AG04450 (cell line): ENCODE results near the gene KCTD7. TPM values are rescaled to one million over a fixed set of nuclear protein-coding genes. Genes with fewer than 3 reads are reported as not detected.
"Not testable (repeated sequence)": the region's sequence is repeated elsewhere in the genome, so short reads cannot be mapped to it uniquely, and the experiment has no call there.

Source experiments
- CTCF ChIA-PET: fragments of 300-600, 350-600 bp; formaldehyde crosslinking; extraction: SDS; loops from one replicate; lab custom pipeline; 2022; ENCODE audit warnings: antibody characterized with exemption, inconsistent platforms; lab: Charles Lee
- POLR2A ChIA-PET: fragments of 350-600 bp; formaldehyde crosslinking; extraction: SDS; loops from one replicate; lab custom pipeline; 2021; ENCODE audit warnings: antibody characterized with exemption, inconsistent platforms; lab: Yijun Ruan, JAX
- DNase-seq: peaks from one replicate; pipeline ENCODE4 v3.0.0-alpha.2; 2011; ENCODE audit warnings: low read depth, low spot score
- H3K27ac ChIP-seq: one replicate; pipeline ENCODE4 v1.5.1; 2012; ENCODE audit warnings: low read depth, low read length, control low read depth
- H3K27me3 ChIP-seq: one replicate; pipeline ENCODE4 v1.6.0; 2012; ENCODE audit warnings: low read length; ENCODE audit not compliant: control insufficient read depth, insufficient read depth
- H3K4me3 ChIP-seq: 2 replicates; pipeline ENCODE4 v1.5.1; 2011; ENCODE audit warnings: mild to moderate bottlenecking, low read depth, low read length, control low read depth
- H3K9me3 ChIP-seq: 2 replicates; pipeline ENCODE4 v1.5.1; 2012; ENCODE audit warnings: low read length; ENCODE audit not compliant: control insufficient read depth, insufficient read depth
- CTCF ChIP-seq: IDR thresholded peaks from 2 replicates; pipeline ENCODE4 v1.5.1; 2011; ENCODE audit warnings: low read depth, low read length, control low read depth, inconsistent platforms
- polyA plus RNA-seq: library from polyadenylated mRNA; depleted of rRNA; stranded (reverse); fragments of >200 nt; gene quantifications from 2 replicates; pipeline ENCODE4 v1.2.3, GENCODE V29; 2011

Gene KCTD7
- polyA plus RNA-seq, 1 experiment, result 14.7 TPM

DNA sequence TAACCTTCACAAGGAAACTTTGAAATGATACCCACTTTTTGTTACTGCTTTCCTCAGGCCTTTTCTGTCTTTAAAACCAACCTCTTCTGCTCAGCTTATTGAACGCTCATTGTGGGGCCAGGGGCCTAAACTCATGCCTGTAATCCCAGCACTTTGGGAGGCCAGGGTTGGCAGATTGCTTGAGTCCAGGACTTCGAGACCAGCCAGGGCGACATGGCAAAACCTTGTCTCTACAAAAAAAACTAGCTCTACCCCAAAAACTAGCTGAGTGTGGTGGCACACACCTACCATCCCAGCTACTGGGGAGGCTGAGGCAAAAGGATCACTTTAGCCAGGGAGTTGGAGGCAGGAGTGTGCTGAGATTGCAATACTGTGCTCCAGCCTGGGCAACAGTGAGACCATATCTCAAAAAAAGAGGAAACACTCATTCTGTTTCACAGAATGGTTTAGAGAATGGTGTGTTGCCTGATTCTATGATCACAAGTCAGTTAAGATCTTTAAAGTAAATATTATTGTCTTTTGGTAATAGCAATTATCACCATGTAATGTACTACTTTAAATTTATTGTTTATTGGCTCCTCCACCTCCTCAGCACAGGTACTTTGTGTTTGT lies 51.1 kb downstream of the KCTD7 start:
- POLR2A ChIA-PET, result no interaction called here
- Histone ChIP-seq H3K27ac (no peak overlapping the region), H3K9me3 (no peaks in the 10 kb centered on the region; the same call in 1 of the 2 replicates), H3K4me3 (no peak overlapping the region), H3K27me3 (no peaks in the 10 kb centered on the region)
- no peak for DNase-seq
- no peak for TF ChIP-seq CTCF
- CTCF ChIA-PET, result no interaction called here

DNA sequence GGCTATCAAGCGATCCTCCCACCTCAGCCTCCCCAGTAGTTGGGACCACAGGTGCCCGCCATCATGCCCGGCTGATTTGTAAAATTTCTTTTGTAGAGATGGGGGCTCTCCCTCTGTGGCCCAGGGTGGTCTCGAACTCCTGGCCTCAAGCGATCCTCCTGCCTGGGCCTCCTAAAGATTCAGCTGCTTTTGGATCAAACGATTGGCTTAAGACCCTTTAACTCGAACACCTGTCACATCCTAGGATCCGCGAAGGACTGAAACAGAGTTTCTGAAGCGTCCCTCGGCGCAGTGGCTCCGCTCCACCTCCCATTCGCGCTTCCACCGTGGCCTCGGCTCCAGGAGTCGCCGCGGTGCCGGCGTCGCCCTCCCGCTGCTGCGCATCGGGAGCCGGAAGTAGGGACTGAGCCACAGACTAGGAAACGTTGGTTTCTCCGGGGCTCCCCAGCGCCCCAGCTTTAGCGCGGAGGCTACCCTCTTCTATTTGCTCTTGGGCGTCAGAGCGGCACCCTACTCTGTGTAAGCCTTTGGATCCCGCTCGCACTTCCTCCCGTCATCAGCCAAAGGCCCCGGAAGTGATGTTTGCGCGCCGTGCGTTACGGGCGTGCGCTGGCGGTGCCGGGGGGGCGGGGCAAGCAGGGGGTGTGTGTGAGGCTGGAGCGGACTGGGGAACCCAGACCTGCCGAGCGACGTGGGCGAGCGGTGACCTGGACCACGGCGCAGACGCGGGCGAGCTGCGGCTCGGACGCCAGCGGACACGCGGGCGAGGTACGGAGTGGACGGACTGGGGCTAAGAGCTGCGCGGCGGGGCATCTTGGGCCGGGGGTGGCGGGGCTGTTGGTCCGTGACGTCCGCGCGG lies 53.0 kb downstream of the KCTD7 start:
- ChIA-PET CTCF (no interaction called here), POLR2A (interaction anchor here (0.6 to 1.6 kb wide), 3 partner anchors 28 to 94 kb away, joined by 3 to 5 read pairs (median 3); no protein-coding TSS in a partner anchor)
- H3K27ac ChIP-seq, result peak overlapping the region; percentile 96
- peak overlapping the region; percentile 86 for H3K4me3 ChIP-seq
- H3K9me3 ChIP-seq, result no peaks in the 10 kb centered on the region; the same call in 1 of the 2 replicates
- DNase-seq, result peak; percentile 78
- TF ChIP-seq CTCF, result no peak
- H3K27me3 ChIP-seq, result no peaks in the 10 kb centered on the region

DNA sequence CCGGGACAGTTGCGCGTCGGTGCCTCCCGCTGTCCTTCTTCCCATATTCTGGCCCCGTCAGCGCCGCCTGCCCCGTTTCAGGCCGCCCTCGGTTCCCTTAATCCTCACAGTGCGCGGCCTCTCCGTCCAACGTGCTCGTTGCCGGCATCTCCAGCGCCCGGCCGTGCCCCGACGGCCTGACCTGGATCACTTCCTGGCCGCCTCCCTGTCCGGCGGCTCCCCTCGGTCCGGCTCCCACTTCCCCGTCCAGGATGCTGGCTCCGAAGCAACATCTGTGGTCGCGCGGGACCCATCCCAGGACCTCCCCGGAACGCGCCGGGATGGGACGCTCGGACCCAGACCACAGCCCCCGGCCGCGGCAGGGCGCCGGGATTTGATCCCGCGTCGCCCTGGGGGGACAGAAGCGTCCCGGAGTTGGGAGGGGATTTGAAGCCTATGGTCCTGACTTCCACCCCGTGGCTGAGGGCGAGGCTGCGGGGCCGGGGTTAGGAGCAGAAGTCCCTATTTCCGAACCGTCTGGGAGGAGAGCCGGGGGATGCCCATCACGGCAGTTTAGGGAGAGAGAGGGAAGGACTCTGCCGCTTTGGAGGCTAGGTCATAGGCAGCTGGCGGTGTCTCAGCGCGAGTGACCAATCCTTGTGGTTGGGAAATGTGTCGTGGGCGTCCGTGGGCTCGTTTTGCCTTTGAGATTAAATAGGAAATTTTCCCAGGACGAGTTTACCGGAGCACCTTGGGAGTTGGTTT lies 53.8 kb downstream of the KCTD7 start:
- H3K27ac ChIP-seq, result peak overlapping the region; percentile 68
- no peak for TF ChIP-seq CTCF
- H3K27me3 ChIP-seq, result no peaks in the 10 kb centered on the region
- DNase-seq, result no peak
- POLR2A ChIA-PET, result interaction anchor here (1.6 kb wide), 1 partner anchor 29 kb away, joined by 5 read pairs; no protein-coding TSS in a partner anchor
- CTCF ChIA-PET, result no interaction called here
- H3K9me3 ChIP-seq, result no peaks in the 10 kb centered on the region; the same call in 1 of the 2 replicates
- peak overlapping the region; percentile 86 for H3K4me3 ChIP-seq

- DNase-seq, CTCF ChIA-PET, POLR2A ChIA-PET, H3K27me3 ChIP-seq, H3K9me3 ChIP-seq, H3K27ac ChIP-seq: not testable (repeated sequence)
- H3K4me3 ChIP-seq, result peak overlapping the region; percentile 86
Observed at GRCh38 chr7:66683094-66683769, 54.6 kb downstream of the KCTD7 start.

DNA sequence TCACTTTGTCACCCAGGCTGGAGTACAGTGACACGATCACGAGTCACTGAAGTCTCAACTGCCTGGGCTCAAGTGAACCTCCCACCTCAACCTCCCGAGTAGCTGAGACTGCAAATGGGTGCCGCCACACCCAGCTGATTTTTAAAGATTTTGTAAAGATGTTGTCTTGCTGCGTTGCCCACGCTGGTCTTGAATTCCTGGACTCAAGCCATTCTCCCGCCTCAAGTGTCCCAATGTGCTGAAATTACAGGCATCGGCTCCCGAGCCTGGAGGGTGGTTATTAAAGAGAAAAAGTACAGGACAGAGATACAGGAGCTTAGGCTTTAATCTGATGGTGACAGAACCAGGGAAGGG lies 55.1 kb downstream of the KCTD7 start:
- TF ChIP-seq CTCF, result no peak
- ChIA-PET POLR2A (no interaction called here), CTCF (no interaction called here)
- H3K4me3 ChIP-seq, result no peak overlapping the region
- H3K27ac ChIP-seq, result no peak overlapping the region
- DNase-seq, result no peak
- H3K27me3 ChIP-seq, result no peaks in the 10 kb centered on the region
- H3K9me3 ChIP-seq, result no peaks in the 10 kb centered on the region; the same call in 1 of the 2 replicates

- POLR2A ChIA-PET, CTCF ChIA-PET, H3K9me3 ChIP-seq, DNase-seq, H3K27ac ChIP-seq, H3K27me3 ChIP-seq, H3K4me3 ChIP-seq: not testable (repeated sequence)
Observed at GRCh38 chr7:66685663-66686062, 57.0 kb downstream of the KCTD7 start.
